Measurements from ENCODE around the gene AGTPBP1. TPM values are rescaled to one million over a fixed set of nuclear protein-coding genes. Genes with fewer than 3 reads are reported as not detected.

Gene AGTPBP1
- total RNA-seq, 2 donors from 2014 or later: 11.2 to 11.7 TPM

DNA sequence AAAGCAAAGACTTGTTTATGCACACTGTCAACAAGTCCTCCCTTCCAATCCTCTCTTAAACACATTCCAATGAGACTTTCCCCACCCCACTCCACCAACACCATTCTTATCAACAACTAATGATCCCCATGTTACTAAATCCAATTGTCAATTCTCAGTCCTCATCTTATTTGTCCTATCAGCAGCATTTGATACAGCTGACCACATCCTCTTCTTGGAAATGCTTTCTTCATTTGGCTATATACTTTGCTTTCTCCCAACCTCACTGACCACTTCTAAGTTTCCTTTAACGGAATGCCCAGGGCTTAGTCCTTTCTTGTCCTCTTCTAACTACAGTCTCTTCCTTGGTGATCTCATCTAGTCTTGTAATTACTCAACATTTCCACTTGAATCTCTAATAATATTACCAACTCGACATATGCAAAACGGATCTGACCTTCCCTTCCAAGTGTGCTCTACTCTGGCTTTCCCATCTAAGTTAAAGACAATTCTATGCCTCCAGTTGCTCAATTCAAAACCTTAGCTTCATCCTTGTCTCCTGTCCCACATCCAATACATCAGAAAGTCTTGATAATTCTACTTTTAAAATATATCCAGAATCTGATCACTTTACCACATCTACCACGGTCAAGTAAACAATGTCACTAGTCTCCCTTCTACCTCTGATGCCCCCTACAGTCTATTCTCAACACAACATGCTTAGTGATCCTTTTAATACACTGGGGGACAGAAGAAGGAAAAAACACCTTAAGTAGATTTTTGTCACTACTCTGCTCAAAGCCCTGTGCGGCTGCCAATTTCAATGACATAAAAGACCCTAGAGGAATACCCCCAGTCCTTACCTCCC, 25.5 kb downstream of the AGTPBP1 start:
- TF ChIP-seq, protein P1, sequence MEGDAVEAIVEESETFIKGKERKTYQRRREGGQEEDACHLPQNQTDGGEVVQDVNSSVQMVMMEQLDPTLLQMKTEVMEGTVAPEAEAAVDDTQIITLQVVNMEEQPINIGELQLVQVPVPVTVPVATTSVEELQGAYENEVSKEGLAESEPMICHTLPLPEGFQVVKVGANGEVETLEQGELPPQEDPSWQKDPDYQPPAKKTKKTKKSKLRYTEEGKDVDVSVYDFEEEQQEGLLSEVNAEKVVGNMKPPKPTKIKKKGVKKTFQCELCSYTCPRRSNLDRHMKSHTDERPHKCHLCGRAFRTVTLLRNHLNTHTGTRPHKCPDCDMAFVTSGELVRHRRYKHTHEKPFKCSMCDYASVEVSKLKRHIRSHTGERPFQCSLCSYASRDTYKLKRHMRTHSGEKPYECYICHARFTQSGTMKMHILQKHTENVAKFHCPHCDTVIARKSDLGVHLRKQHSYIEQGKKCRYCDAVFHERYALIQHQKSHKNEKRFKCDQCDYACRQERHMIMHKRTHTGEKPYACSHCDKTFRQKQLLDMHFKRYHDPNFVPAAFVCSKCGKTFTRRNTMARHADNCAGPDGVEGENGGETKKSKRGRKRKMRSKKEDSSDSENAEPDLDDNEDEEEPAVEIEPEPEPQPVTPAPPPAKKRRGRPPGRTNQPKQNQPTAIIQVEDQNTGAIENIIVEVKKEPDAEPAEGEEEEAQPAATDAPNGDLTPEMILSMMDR (IDR thresholded peaks at IDR 0.05): no peak
- no peak overlapping the region for H3K4me3 ChIP-seq
- H3K9me3 ChIP-seq: no peaks in the 10 kb centered on the region
- H3K36me3 ChIP-seq: no peaks in the 10 kb centered on the region
- no peak overlapping the region for H3K27ac ChIP-seq
- H3K27me3 ChIP-seq: no peaks in the 10 kb centered on the region
- no peak for DNase-seq
- H3K9ac ChIP-seq (ENCODE audit: low read depth in 2 of 2, low read length in 2 of 2): no peak overlapping the region
- intact Hi-C loops (cut with DNase I): no loop called here
- no peaks in the 10 kb centered on the region for H3K4me1 ChIP-seq

DNA sequence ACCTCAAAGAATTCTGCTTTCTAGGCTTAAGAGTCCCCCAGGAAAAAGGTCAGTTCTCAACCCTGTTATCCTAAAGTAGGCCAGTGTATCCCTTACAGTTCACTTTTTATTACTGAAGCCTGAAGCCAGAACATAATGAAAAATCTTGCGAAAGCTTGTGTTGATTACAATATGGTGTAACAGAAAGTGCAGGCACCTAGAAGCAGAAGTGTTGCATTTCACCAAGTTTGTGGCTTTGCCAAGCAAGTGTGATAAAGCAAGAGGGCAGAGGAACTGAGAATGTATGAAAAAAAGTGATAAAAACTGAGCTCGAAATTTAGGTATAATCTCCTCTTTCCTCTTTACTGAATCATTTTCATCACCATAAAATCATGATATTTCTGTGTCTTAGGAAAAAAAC, 26.2 kb downstream of the AGTPBP1 start:
- no peak overlapping the region for H3K9ac ChIP-seq (ENCODE audit: low read depth in 2 of 2, low read length in 2 of 2)
- no peak for DNase-seq

DNA sequence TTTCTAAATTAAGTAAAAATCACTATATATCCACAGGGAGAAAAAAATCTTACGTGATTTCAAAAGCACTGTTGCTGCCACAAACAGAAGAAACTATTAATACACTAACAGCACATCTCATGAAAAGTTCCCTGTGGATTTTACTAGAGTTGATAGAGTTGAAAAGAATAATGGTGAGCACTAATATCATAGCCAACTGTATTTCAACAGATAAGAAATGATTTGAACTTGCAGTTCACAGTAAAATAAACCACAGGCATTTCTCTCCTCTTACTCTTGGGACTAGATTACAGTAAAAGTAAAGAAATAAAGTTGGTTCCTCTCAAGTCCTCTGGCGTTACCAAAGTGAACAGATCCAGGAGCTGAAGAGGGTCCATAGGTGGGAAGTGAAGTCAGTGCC, 27.9 kb downstream of the AGTPBP1 start:
- no peaks in the 10 kb centered on the region for H3K4me1 ChIP-seq
- no peaks in the 10 kb centered on the region for H3K27me3 ChIP-seq
- H3K9ac ChIP-seq (ENCODE audit: low read depth in 2 of 2, low read length in 2 of 2): no peak overlapping the region
- no peak overlapping the region for H3K27ac ChIP-seq
- no peaks in the 10 kb centered on the region for H3K36me3 ChIP-seq
- TF ChIP-seq, protein P1 (IDR thresholded peaks at IDR 0.05): no peak
- intact Hi-C loops (cut with DNase I): no loop called here
- no peaks in the 10 kb centered on the region for H3K9me3 ChIP-seq
- no peak for DNase-seq
- no peak overlapping the region for H3K4me3 ChIP-seq

More for the DNA sequence above, 26.2 kb downstream of the AGTPBP1 start:
- Histone ChIP-seq H3K4me1 (no peaks in the 10 kb centered on the region), H3K27ac (no peak overlapping the region), H3K27me3 (no peaks in the 10 kb centered on the region), H3K9me3 (no peaks in the 10 kb centered on the region), H3K4me3 (no peak overlapping the region), H3K36me3 (no peaks in the 10 kb centered on the region)
- intact Hi-C loops (cut with DNase I): no loop called here
- TF ChIP-seq, protein P1 (IDR thresholded peaks at IDR 0.05): no peak

DNA sequence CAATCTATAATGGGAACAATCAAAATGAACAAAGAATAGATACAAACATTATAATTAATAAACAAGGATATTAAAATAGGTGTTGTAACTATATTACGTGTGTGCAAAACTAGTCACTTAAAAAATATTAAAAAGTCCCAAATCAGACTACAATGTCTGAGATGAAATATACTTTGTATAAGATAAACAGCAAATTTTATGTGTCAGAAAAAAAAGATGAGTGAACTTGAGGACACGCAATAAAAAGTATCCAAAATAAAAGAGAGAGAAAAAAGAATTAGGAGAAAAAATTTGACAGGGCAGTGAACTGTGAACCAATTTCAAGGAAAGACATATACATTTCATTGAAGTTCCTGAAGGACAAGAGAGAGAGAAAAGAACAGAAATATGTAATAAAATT, 37.0 kb downstream of the AGTPBP1 start:
- no peak overlapping the region for H3K4me3 ChIP-seq
- no peaks in the 10 kb centered on the region for H3K27me3 ChIP-seq
- no peak overlapping the region for H3K27ac ChIP-seq
- no peaks in the 10 kb centered on the region for H3K36me3 ChIP-seq
- TF ChIP-seq, protein P1 (IDR thresholded peaks at IDR 0.05): no peak
- H3K9ac ChIP-seq (ENCODE audit: low read depth in 2 of 2, low read length in 2 of 2): no peak overlapping the region
- H3K4me1 ChIP-seq: no peaks in the 10 kb centered on the region
- H3K9me3 ChIP-seq: no peaks in the 10 kb centered on the region
- no peak for DNase-seq
- intact Hi-C loops (cut with DNase I): no loop called here

DNA sequence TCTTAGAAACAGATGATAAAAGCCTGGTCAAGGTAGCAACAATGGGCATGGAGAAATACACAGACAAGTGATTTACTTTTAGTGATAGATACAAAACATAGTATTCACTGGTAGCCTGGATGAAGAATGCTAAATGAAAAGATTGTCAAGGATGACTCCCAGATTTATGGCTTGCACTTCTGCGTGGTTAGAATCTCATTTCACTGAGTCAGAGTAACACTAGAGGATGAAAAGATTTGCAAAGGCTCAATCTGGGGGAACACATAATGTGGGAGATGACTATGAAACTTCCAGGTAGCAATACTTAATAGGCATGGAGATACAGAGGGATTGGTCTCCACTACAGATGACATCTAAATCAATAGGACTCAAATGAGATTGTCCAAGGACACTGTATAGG, 38.4 kb downstream of the AGTPBP1 start:
- H3K4me3 ChIP-seq: no peak overlapping the region
- no peak for DNase-seq
- intact Hi-C loops (cut with DNase I): no loop called here
- H3K27me3 ChIP-seq: no peaks in the 10 kb centered on the region
- no peak overlapping the region for H3K9ac ChIP-seq (ENCODE audit: low read depth in 2 of 2, low read length in 2 of 2)
- TF ChIP-seq, protein P1 (IDR thresholded peaks at IDR 0.05): no peak
- no peaks in the 10 kb centered on the region for H3K4me1 ChIP-seq
- no peaks in the 10 kb centered on the region for H3K36me3 ChIP-seq
- no peaks in the 10 kb centered on the region for H3K9me3 ChIP-seq
- H3K27ac ChIP-seq: no peak overlapping the region

Data from colonic mucosa (tissue), 4 donors.